Renal pelvis (tissue), 4 donors: ENCODE results near the gene C1QTNF6. TPM values are rescaled to one million over a fixed set of nuclear protein-coding genes. Genes with fewer than 3 reads are reported as not detected.
"Not testable (repeated sequence)": the region's sequence is repeated elsewhere in the genome, so short reads cannot be mapped to it uniquely, and the experiment has no call there.

ENCODE experiments used
- DNase-seq: peaks from one replicate; pipeline ENCODE4 v3.0.0-alpha.2; 2013
- polyA plus RNA-seq, 3 donors: library from polyadenylated mRNA; unstranded; fragments of 120-200 nt; gene quantifications; one replicate each; pipeline ENCODE4 v1.2.1, GENCODE V29; 2013; ENCODE audit not compliant: insufficient read length in 3 of 3

The C1QTNF6 gene
- polyA plus RNA-seq, 3 donors, result 32.3 to 38.8 (median 34.5) TPM

GRCh38 chr22:37211075-37211865 lies 23.2 kb upstream of the C1QTNF6 start:
- DNase-seq, result no peak

DNA sequence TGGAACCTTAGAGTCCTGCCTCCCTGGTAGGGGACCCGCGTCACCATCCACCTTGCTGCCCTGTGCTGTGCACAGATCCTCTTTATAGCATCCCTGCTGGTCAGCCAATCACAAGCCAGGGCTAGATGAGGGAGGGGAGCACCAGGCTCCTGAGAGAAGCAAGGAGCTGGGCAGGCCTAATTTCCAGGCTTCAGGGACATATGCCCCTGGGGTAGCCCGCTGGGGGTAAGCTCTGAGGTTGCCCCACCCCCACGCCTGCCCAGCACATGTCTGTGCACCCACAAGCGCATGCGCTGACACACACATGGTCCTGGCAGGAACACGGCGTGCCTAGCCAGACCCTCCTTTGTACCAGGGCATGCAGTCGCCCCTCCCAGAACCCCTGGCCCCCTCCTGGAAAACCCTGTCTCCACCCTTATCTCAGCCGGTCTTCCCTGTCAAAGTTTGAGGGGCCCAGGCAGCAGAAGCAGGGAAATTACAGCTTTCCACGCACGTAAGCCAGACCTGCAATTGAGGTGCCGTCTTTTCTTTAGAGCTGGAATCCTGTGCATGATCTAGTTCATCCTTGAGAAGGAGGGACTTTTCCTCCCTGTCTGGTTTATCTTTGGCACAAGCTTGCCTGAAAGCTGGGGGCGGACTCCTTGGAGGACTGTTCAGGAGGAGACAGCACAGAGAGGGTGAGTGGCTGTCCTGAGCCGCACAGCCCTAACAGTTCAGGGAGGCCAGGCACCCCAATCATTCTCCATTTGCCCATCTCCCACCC lies 22.2 kb upstream of the C1QTNF6 start:
- DNase-seq, result no peak

- no peak for DNase-seq
Observed at GRCh38 chr22:37209140-37209845, 21.2 kb upstream of the C1QTNF6 start.

DNA sequence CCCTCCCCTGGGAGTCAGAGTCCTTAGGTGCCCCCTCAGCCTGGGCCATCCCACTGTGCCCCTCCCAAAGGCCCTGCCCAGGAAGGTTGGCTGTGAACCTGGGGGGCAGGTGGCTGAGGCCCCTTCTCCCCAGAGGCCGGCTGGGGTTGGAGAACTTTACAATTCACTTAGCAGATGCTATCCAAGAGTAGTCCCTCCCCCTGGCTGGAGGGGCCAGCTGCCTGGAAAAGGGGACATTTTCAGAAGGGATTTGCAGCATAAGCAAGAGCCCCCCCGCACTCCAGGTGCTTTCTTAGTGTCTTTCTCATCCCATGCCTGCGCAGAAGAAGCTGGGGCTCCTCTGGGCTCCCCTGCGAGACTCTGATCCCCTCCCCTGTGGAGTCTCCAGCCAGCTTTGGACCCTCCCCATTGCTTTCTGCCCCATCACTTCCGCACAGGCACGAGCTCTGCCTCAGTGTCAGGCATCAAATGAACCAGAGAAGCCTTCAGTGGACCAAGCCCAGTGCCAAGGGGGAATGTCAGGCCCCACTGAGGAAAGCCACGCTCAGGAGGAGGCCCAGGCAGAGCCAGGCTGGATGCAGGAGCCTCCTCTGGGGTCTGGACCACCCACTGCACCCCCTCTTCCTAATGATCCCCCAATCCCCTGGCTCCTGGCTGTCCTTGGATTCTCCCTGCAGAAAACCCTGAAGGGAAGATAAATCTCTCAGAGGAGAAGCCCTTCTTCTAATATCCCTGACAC lies 20.5 kb upstream of the C1QTNF6 start:
- DNase-seq, result no peak

DNA sequence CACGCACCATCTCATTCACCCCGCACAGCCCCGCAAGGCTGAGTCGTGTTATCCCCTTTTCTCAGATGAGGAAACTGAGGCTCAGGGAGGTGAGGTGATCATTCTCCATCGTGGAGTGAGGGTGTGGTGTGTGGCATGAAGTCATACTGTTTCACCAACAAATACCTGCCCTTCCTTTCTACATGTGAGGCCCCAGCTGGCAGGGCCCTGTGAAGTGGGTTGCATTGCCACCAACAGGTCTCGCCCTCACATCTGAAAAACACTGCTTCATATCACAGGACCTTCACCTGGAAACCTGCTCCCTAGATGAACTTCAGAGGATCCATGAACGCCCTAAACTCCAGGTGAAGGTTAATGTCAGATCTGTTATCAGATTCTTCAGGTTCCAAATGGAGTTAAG lies 19.9 kb upstream of the C1QTNF6 start:
- no peak for DNase-seq

DNA sequence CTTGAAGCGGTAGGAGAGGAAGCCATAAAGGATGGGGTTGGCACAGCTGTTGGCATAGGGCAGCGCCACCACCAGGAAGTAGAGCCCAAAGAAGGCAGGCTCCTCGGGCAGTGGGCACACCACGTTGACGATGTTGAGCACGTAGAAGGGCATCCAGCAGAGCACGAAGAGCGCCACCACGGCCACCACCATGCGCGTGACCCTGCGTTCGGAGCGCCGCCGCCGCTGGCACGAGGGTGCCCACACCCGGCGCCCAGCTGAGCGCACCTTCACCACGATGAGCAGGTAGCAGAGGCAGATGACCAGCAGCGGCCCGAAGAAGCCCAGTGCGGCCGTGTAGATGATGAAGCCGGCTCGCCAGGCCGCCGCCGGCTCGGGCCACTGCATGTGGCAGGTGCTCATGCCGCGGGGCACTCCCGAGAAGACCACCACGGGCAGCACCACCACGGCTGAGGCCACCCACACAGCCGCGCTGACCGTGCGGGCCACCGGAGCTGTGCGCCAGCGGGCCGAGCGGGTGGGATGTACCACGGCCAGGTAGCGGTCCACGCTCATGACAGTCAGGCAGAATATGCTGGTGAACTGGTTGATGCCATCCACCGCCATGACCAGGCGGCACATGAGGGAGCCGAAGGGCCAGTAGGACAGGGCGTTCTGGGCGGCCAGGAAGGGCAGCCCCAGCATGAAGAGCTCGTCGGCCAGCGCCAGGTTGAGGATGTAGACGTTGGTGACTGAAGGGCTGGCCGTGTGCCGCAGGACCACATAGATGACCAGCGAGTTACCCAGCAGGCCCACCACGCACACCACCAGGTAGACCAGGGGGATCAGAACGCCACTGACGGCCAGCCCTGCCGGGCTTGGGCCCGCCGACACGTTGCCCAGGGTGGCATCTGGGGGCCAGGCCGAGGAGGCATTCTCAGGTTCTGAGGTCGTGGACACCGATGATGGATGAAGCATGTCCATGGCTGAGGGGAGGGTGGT lies 19.1 kb upstream of the C1QTNF6 start:
- DNase-seq, result no peak

DNA sequence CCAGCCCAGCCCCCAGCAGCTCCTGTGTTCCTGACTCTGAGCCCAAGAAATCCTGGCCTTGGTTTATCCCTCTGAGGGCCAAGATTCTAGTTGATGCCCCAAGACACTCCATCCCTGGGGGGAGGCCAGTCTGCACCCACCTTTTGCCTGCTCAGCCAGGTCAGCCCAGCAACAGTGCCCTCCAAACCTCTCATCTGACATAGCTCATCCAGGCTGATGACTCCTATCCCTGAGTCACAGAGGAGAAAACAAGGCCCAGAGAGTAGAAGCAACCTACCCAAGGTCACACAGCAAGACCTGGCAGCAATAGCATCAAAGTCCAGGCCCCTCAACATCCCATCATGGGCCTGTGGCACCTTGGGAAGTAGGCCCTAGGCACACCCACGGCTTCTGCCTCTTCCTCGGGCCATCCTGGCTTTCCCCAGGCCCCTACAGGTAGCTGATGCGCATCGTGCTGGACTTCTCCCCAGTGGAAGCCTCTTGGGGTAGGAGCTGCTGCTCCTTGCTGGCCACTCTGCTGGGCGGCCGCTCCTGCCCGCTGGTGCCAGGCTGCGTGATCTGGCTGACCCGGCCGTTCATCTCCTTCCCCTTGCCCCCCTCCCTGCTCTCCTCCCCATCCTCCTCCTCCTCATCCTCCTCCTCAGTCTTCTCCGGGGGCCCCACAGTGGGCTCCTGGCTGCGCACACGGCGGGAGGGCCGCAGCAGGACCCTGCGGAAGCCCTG lies 18.2 kb upstream of the C1QTNF6 start:
- DNase-seq, result no peak

DNA sequence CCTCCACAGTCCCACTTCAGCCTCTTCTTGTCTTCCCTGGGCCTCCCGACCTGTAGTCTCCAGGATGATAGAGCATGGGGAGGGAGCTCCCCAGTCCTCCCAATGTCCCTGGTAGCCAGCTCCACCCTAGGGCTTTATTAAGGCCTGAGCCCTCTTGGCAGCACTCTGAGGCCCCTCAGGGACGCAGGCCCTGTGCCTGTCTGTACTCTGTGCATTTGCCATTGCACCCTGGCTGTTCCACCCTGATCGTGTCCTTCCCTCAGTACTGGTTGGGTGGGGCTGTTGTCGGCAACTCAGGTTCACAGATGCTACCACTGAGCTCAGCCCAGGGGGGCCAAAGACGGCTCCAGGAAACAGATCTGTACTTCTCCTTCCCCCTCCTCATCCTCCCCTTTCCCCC lies 17.0 kb upstream of the C1QTNF6 start:
- DNase-seq, result no peak

DNA sequence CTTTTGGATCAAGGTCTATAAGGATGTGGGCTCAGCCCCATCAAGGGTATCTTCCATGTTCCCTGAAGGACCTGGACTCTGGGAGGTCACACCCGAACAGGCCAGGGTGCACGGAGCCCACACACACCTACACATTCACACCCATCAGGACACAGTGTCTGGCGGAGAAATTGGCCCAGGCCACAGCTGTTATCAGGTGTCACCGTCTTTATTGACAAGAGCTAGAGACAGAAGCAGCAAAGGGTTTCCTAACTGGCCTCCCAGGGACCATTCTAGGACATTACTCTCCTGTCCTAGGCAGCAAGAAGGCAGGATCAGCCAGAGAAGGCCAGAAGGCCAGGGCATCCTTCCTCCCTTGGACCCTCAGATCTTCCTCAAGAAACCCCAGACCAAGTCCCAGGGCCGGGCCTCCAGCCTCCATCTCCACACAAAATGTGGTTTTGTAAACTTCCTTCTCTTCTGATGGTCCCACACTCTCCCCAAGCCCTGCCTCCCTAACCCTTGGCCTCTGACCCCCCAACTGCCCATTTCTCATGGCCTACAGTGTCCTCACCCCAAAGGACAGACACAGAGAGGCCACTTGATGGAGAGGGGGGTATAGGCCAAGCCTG lies 16.1 kb upstream of the C1QTNF6 start:
- no peak for DNase-seq

GRCh38 chr22:37203354-37204044 lies 15.5 kb upstream of the C1QTNF6 start:
- no peak for DNase-seq

DNA sequence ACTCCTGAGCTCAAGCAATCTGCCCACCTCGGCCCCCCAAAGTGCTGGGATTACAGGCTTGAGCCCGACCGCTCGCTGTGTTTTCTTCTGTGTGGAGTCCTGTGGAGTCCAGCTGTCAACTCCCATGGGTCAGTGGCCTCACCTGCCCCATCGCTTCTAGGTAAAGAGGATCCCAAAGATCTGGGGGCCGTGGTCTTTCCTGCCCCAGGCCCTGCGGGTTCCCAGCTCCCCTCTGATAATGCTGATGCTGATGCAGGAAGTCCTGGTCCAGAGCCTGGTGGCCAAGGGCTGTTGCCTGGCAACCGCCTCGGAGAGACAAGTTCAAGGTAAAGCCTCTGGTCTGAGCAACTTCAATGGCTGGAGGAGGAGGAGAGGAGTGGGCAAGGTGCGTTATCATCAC lies 14.7 kb upstream of the C1QTNF6 start:
- no peak for DNase-seq

GRCh38 chr22:37202001-37202555 lies 14.0 kb upstream of the C1QTNF6 start:
- no peak for DNase-seq

DNA sequence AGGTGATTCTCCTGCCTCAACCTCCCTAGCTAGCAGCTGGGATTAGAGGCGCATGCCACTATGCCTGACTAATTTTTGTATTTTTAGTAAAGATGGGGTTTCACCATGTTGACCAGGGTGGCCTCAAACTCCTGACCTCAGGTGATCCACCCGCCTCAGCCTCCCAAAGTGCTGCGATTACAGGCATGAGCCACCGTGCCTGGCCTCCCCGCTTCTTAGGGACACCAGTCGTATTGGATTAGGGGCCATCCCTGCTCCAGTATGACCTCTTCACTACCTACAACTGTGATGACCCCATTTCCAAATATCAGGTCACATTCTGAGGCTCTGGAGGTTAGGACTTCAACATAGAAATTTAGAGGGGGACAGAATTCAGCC lies 13.4 kb upstream of the C1QTNF6 start:
- not testable (repeated sequence) for DNase-seq

- DNase-seq, result no peak
Observed at GRCh38 chr22:37199760-37200108, 11.7 kb upstream of the C1QTNF6 start.

GRCh38 chr22:37199103-37199759 lies 11.2 kb upstream of the C1QTNF6 start:
- peak; percentile 98 for DNase-seq

DNA sequence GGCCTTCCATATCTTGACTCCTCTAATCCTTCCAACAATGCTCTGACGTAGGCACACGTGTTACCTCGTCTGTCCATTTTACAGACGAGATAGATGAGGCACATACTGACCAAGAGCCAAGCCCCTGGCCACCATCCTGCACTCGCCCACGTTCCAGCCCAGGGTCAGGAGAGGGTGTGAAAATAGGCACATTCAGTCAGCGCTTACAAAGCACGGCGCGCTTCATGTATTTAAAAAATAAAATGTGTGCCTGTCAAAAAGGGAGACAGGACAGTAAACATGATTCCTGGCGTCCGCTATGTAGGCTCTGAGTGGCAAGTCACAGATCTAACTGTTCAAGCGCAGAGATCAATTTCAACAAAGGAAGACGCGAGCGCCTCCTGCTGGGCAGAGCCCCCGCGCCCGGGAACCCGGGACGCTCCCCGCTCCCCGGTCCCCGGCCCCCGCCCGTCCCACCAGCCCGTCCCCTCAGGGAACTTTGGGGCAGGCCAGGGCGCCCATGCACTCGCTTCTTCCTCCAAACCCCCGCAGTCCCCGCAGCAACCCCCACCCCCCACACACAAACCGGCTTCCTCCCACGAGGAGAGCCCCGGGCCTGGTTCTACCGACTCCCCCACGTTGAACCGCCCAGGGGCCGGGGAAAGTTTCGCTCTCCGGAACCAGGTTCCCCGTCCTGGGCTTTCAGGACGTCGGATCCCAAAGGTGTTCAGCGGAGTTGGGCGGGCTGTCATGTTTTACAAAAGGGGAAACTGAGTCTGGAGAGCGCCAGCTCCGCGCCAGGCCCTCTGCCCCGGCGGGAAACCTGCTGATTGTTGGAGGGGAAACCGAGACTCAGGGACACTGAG lies 10.4 kb upstream of the C1QTNF6 start:
- peak; percentile 81 for DNase-seq
